Prostate gland (tissue), 2 donors: ENCODE results near the gene ARL15.

Experiments used
- POLR2A ChIP-seq: fragments of 450-650 bp; IDR thresholded peaks from one replicate; pipeline ENCODE4 v1.6.1; 2016; ENCODE audit warnings: antibody characterized with exemption, mild to moderate bottlenecking
- POLR2AphosphoS5 ChIP-seq: sonication (generic); formaldehyde crosslinking; IDR thresholded peaks from one replicate; pipeline ENCODE4 v1.6.1; 2017; ENCODE audit warnings: antibody characterized with exemption
- TF ChIP-seq, protein P1 (sequence below), 4 experiments: fragments of 200-600 bp in 2 of 4; fragments of 450-650 bp in 2 of 4; sonication (generic) in 2 of 4; IDR thresholded peaks; 1 replicate in 3 of 4; 2 replicates in 1 of 4; pipeline ENCODE4 v1.5.1; 2016 to 2019; ENCODE audit warnings: antibody characterized with exemption in 4 of 4, mild to moderate bottlenecking in 2 of 4, moderate library complexity in 2 of 4

DNA sequence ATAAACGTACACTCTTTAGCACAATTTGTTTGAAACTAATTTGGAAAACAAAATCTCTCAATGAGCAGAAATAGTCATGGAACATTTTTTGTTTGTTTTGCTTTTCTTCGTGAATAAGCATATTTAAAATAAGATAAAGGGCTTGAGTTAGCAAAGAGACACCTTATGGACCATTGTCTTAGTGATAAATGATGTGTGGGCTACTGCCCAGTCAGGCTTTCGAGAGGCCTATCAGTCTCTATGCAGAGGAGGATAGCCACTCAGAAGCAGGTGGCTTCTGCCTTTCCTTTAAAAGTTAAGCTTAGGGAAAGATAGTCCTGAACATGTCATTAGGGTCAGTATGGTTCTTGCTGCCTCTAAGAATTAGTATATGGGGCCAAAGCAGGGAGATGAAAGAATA is 2.1 kb upstream of the ARL15 start:
- TF ChIP-seq, protein P1, sequence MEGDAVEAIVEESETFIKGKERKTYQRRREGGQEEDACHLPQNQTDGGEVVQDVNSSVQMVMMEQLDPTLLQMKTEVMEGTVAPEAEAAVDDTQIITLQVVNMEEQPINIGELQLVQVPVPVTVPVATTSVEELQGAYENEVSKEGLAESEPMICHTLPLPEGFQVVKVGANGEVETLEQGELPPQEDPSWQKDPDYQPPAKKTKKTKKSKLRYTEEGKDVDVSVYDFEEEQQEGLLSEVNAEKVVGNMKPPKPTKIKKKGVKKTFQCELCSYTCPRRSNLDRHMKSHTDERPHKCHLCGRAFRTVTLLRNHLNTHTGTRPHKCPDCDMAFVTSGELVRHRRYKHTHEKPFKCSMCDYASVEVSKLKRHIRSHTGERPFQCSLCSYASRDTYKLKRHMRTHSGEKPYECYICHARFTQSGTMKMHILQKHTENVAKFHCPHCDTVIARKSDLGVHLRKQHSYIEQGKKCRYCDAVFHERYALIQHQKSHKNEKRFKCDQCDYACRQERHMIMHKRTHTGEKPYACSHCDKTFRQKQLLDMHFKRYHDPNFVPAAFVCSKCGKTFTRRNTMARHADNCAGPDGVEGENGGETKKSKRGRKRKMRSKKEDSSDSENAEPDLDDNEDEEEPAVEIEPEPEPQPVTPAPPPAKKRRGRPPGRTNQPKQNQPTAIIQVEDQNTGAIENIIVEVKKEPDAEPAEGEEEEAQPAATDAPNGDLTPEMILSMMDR (IDR thresholded peaks at IDR 0.05) = no peak
- TF ChIP-seq POLR2AphosphoS5 (no peak), POLR2A (no peak)
